MG63 (cell line): ENCODE data around the gene MBOAT7. TPM values are rescaled to one million over a fixed set of nuclear protein-coding genes. Genes with fewer than 3 reads are reported as not detected.

ENCODE experiments used
- DNase-seq: peaks from one replicate; pipeline ENCODE4 v3.0.0-alpha.2; 2020
- H3K27me3 ChIP-seq: fragments of 250-450 bp; sonication (Bioruptor Pico); 2 replicates; pipeline ENCODE4 v1.5.1; 2020; ENCODE audit warnings: mild to moderate bottlenecking, moderate library complexity
- H3K36me3 ChIP-seq: fragments of 250-450 bp; sonication (Bioruptor Pico); 2 replicates; pipeline ENCODE4 v1.5.1; 2020; ENCODE audit warnings: mild to moderate bottlenecking, moderate library complexity
- H3K4me3 ChIP-seq: fragments of 250-450 bp; sonication (Bioruptor Pico); 2 replicates; pipeline ENCODE4 v1.5.1; 2020; ENCODE audit warnings: mild to moderate bottlenecking, moderate library complexity
- H3K9me3 ChIP-seq: fragments of 250-450 bp; sonication (Bioruptor Pico); 2 replicates; pipeline ENCODE4 v1.5.1; 2020; ENCODE audit warnings: mild to moderate bottlenecking, moderate library complexity
- total RNA-seq: library from RNA; depleted of rRNA; stranded (reverse); fragments of >200 nt; shearing (Covaris generic); gene quantifications from 2 replicates; pipeline ENCODE4 v1.2.3, GENCODE V29; 2014; ENCODE audit warnings: low replicate concordance

MBOAT7 gene
- total RNA-seq, 1 experiment from 2014 or later = 15.7 TPM

DNA sequence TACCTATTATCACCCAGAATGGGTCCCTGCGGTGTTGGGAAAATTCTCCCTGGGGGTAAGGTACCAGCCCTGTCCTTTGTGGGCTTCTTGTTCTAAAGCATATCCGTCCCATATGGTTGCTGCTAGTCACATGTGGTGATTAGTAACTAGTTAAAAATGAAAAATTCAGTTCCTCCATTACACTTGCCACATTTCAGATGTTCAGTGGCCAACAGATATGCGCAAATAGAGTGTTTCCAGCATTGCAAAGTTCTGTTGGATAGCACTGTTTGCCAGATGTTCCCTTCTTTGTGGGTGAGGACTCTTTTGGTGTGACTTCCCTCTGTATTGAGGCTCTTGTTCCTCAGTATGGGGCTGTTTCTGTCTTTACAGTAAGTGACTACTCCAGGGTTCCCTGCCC, 48.0 kb downstream of the MBOAT7 start:
- no peak for DNase-seq
- Histone ChIP-seq H3K27me3 (no peaks in the 10 kb centered on the region), H3K36me3 (peaks cover 80% of the 10 kb centered on the region), H3K9me3 (no peaks in the 10 kb centered on the region), H3K4me3 (no peak overlapping the region)

DNA sequence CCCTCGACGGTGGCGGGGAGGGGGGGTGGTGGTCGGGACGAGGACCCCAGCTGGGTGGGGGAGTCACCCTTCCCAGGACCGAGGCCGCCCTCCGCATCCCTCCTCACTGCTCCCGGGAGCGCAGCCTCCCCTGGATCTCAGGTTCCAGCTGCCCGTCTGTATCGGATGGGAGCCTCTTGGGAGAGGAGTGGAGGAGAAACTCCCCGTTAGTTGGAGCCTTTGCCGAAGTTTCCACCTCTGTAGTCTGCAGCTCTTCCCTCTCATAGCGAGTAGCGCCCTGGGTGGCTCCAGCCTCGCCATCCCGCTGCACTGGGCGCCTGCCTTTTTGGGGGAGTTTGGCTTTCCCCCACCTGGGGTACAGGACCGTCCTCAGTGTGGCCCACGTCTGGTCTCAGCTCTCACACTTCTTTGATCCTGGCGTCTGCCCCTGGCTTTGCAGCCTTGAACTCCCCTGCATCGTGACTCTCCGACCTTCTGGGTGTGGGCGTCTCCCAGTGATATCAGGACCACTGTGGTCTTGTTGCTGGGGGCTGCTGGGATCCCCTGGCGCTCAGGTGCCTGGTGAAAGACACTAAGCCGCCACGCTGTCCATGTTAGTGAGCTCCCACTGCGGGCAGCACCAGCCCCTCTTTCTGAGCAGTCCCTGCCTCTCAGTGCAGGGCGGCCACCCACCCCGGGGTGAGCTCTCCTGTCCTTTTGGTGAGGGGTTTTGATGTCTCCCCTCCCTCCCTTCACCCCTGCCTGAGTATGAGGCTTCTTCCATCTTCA, 50.7 kb downstream of the MBOAT7 start:
- Histone ChIP-seq H3K36me3 (peaks cover 53% of the 10 kb centered on the region), H3K9me3 (no peaks in the 10 kb centered on the region), H3K4me3 (peak overlapping the region; percentile 91), H3K27me3 (no peaks in the 10 kb centered on the region)
- no peak for DNase-seq

DNA sequence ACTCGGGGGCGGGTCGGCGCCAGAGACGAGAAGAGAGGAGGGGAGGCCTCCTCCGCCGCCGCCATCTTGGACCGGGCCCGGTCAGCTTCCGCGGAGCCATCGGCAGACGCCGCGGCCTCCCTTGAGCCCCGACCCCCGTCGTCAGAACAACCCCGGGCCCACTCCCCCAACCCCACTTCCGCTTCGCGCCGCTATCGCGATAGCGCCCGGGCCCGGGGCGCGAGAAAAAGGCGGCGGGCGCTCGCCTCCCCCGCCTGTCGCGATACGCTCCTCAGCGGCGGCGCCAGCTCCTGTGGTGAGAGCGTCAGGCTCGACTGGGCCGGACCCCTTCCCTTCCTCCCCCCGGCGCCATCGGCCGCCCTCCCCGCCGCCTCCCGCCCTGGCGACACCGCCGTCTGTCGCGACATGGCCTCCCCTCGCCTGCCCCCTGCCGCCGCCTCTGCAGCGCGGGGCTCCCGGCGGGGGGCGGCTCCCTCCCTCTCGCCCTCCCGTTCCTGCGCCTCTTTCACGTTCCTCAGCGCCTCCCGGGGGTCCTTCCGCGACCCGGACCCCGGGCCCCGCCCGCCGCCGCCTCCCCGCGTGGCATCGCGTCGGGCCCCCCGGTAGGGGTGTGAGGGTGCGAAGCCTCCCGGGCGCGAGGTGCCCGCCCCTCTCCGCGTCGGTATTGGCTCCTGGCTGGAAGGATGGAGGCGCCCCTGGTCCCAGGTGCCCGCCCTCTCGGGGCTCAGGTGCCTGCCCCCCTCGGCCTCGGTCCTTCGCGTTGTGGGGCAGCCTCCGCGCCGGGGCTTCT, 51.5 kb downstream of the MBOAT7 start, which contains the start of gene CNOT3:
Gene CNOT3, plus strand, starts transcription at position 64 of the 790 bp plus-strand sequence. CDS start 5,217 bp downstream, outside the sequence.
- peak; percentile 27 for DNase-seq
- Histone ChIP-seq H3K4me3 (peak within 1 kb of the TSS; percentile 91), H3K36me3 (peaks cover 46% of the 10 kb centered on the region), H3K9me3 (no peaks in the 10 kb centered on the region), H3K27me3 (no peaks in the 10 kb centered on the region)

- Histone ChIP-seq H3K4me3 (peak overlapping the region; percentile 91), H3K36me3 (peaks cover 38% of the 10 kb centered on the region), H3K9me3 (no peaks in the 10 kb centered on the region), H3K27me3 (no peaks in the 10 kb centered on the region)
- DNase-seq = peak; percentile 100
Measured at GRCh38 chr19:54136864-54137698, 52.3 kb downstream of the MBOAT7 start.

- H3K27me3 ChIP-seq = no peaks in the 10 kb centered on the region
- peak overlapping the region; percentile 55 for H3K4me3 ChIP-seq
- no peaks in the 10 kb centered on the region for H3K9me3 ChIP-seq
- H3K36me3 ChIP-seq = peaks cover 29% of the 10 kb centered on the region
- DNase-seq = peak; percentile 26
Measured at GRCh38 chr19:54136086-54136863, 53.1 kb downstream of the MBOAT7 start.

- no peak for DNase-seq
- H3K4me3 ChIP-seq = no peak overlapping the region
Measured at GRCh38 chr19:54133957-54134590, 55.3 kb downstream of the MBOAT7 start.

DNA sequence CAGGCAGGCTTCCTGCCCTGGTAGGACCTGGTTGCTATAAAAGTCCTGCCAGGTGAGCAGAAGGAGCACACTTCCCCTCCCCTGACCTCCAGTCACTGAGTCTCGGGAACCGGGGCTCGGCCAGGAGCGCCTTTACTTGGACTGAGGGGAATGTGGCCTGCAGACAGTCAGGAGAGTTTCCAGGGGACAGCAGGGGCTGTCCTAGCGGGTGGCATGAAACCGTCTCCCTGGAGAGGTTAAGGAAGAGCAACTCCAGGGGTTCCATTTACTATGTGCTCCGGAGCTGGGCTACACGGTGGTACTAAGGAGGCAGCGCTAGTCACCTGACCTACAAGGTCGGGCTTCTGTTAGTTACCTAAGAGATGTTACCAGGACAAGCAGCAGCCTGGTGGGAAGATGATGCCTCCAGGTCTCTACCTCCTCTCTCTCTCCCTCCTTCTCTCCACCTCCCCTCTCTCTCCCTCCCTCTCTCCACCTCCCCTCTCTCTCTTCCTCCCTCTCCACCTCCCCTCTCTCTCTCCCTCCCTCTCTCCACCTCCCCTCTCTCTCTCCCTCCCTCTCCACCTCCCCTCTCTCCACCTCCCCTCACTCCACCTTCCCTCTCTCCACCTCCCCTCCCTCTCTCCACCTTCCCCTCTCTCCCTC, 55.9 kb downstream of the MBOAT7 start:
- no peaks in the 10 kb centered on the region for H3K9me3 ChIP-seq
- H3K27me3 ChIP-seq = no peaks in the 10 kb centered on the region
- no peak overlapping the region for H3K4me3 ChIP-seq
- no peak for DNase-seq
- H3K36me3 ChIP-seq = peaks cover 12% of the 10 kb centered on the region

More at GRCh38 chr19:54133957-54134590, 55.3 kb downstream of the MBOAT7 start:
- peaks cover 11% of the 10 kb centered on the region for H3K36me3 ChIP-seq
- H3K9me3 ChIP-seq = no peaks in the 10 kb centered on the region
- H3K27me3 ChIP-seq = no peaks in the 10 kb centered on the region

DNA sequence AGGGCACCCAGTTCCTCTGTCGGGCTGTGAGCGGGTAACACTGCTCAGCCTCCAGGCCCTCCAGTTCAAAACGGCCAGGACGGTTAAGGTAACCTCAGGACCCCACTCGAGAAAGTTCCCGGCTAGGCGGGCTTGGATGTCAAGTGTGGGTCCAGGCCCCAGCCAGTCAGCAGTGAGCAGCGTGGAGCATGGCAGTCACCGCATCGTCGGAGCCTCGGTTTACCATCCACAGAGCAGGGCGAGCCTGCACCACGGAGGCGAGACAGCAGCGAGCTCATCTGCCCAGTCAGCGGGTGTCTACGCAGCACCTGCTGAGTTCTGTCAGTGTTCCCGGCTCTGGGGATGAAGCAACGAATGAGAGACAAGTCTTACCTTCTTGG, 59.8 kb downstream of the MBOAT7 start:
- Histone ChIP-seq H3K27me3 (no peaks in the 10 kb centered on the region), H3K4me3 (no peak overlapping the region), H3K36me3 (peaks cover 30% of the 10 kb centered on the region), H3K9me3 (no peaks in the 10 kb centered on the region)
- no peak for DNase-seq

DNA sequence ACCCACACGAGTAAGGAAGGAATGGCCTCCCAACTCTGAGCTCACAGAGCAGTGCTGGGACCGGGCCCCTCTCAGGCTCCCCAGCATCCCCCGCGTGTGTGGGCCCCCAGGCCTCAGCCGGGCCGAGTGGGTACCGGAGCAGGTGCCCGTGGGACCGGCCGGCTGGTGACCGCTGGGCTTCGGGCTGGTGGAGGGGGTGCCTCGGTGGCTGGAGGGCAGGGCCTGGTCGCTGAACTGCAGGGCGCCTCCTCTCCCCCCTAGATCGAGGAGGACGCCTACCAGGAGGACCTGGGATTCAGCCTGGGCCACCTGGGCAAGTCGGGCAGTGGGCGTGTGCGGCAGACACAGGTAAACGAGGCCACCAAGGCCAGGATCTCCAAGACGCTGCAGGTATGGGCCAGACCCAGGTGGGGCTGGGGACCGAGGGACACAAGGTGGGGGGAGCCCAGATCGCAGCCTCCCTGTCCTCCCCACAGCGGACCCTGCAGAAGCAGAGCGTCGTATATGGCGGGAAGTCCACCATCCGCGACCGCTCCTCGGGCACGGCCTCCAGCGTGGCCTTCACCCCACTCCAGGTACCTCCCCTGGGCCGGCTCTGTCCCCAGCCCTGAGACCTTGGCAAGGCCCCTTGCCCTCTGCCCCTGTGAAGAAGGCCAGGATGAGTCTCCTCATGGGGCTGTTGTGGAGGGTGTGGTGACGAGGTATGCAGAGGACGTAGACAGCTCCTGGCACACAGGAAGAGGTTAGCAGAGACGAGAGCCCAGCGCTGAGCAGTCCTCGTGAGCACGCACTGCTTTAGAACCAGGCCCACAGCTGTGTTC, 60.4 kb downstream of the MBOAT7 start:
- no peak for DNase-seq
- no peaks in the 10 kb centered on the region for H3K9me3 ChIP-seq
- no peaks in the 10 kb centered on the region for H3K27me3 ChIP-seq
- no peak overlapping the region for H3K4me3 ChIP-seq
- peaks cover 36% of the 10 kb centered on the region for H3K36me3 ChIP-seq

- no peak for DNase-seq
- Histone ChIP-seq H3K36me3 (peaks cover 40% of the 10 kb centered on the region), H3K27me3 (no peaks in the 10 kb centered on the region), H3K4me3 (no peak overlapping the region), H3K9me3 (no peaks in the 10 kb centered on the region)
Measured at GRCh38 chr19:54128441-54128725, 61.0 kb downstream of the MBOAT7 start.

DNA sequence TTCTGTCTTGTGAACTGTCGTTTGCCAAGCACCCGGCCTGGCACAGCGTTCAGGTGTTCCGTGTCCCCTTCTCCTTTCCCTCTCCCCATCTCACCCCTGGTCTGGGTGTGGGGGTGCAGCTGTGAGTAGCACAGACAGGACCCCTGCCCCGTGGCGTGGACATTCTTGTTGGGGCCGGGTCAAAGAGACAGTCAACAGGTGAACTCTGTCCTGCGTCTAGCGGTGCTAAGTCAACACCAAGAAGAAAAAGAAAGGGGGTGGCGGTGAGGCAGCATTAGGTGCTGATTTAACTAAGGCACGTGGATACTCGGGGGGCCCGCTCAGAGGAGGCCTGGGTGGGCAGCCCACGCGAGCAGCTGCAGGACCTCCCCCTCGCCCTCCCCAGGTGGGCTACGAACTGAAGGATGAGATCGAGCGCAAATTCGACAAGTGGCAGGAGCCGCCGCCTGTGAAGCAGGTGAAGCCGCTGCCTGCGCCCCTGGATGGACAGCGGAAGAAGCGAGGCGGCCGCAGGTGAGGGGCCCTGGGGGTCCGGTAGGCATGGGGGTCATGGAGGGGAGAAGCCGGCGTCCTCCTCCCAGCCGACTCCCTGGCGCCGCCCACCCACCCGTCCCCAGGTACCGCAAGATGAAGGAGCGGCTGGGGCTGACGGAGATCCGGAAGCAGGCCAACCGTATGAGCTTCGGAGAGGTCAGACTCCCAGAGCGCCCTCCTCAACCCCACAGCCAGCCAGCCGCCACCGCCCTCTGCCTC, 61.5 kb downstream of the MBOAT7 start:
- Histone ChIP-seq H3K36me3 (peaks cover 45% of the 10 kb centered on the region), H3K27me3 (no peaks in the 10 kb centered on the region), H3K4me3 (no peak overlapping the region), H3K9me3 (no peaks in the 10 kb centered on the region)
- DNase-seq = no peak

- no peak overlapping the region for H3K4me3 ChIP-seq
- H3K27me3 ChIP-seq = no peaks in the 10 kb centered on the region
- peaks cover 62% of the 10 kb centered on the region for H3K36me3 ChIP-seq
- no peaks in the 10 kb centered on the region for H3K9me3 ChIP-seq
- DNase-seq = no peak
Measured at GRCh38 chr19:54125713-54126112, 63.7 kb downstream of the MBOAT7 start.

DNA sequence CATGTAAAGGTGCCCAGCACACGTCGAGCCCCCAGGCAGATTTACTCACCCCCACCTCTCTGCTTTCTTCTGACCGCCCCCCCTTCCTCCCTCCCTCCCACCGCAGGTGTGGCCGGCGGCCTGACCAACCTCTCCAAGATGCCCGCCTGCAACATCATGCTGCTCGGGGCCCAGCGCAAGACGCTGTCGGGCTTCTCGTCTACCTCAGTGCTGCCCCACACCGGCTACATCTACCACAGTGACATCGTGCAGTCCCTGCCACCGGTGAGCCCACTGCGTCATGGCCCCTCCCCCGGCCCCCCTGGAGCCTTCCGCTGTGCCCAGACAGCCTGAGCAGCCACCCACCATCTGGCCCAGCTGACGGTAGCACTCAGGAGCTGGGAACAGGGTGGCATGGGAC, 65.0 kb downstream of the MBOAT7 start:
- no peak for DNase-seq
- H3K4me3 ChIP-seq = no peak overlapping the region
- H3K9me3 ChIP-seq = no peaks in the 10 kb centered on the region
- peaks cover 75% of the 10 kb centered on the region for H3K36me3 ChIP-seq
- no peaks in the 10 kb centered on the region for H3K27me3 ChIP-seq

- H3K9me3 ChIP-seq = no peaks in the 10 kb centered on the region
- no peaks in the 10 kb centered on the region for H3K27me3 ChIP-seq
- DNase-seq = no peak
- peaks cover 71% of the 10 kb centered on the region for H3K36me3 ChIP-seq
- H3K4me3 ChIP-seq = no peak overlapping the region
Measured at GRCh38 chr19:54123682-54124081, 65.7 kb downstream of the MBOAT7 start.
